DMS79 treated with DMSO at 0.1 percent for 48 hours (cell line): ENCODE results near the gene TRIM67.
"Not testable (repeated sequence)": the region's sequence is repeated elsewhere in the genome, so short reads cannot be mapped to it uniquely, and the experiment has no call there.

ENCODE experiments used
- DNase-seq: peaks from one replicate; lab custom pipeline; 2025; lab: John Stamatoyannopoulos, UW

The TRIM67 gene

DNA sequence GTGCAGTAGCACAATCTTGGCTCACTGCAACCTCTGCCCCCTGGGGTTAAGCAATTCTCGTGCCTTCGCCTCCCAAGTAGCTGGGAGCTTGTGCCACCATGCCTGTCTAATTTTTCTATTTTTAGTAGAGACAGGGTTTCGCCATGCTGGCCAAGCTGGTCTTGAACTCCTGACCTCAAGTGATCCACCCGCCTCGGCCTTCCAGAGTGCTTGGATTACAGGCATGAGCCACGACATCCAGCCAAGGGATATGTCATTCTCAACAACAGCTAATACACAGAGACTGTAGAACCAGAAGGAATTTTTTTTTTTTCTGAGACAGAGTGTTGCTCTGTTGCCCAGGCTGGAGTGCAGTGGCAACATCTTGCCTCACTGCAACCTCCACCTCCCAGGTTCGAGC lies 3.7 kb upstream of the TRIM67 start:
- not testable (repeated sequence) for DNase-seq

DNA sequence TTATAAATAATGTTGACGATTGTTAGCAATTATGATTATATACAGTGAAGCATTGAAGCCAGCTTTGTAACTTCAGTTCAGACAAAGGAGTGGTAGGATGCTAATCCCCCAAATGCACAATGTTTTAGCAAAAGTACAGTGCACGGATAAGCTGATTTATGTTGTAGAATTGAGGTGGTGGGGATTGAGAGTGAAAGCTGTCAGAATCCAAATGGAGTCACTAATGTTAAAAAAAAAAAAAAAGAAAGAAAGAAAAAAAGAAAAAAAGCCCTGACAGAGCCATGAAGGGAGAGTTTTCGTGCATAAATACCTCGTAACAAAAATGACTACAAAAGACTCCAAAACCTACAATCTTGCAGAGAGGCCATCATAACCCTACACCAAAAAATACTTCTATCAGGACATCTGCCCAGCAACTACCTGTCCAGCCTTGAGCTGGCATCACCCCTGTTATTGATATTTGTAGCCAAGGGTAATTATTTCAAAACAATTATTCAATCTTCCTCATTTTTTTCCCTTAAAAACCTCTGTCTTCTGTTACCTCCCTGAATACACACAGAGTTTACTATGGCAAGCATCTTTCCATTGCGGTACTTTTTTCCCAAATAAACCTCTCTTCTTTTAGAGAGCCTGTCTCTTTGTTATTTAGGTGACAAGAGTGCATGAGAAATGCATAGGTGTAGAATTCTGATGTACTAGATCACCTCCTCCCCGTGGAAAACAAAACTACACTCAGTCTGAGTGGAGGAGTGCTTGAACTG lies 2.5 kb upstream of the TRIM67 start:
- no peak for DNase-seq

DNA sequence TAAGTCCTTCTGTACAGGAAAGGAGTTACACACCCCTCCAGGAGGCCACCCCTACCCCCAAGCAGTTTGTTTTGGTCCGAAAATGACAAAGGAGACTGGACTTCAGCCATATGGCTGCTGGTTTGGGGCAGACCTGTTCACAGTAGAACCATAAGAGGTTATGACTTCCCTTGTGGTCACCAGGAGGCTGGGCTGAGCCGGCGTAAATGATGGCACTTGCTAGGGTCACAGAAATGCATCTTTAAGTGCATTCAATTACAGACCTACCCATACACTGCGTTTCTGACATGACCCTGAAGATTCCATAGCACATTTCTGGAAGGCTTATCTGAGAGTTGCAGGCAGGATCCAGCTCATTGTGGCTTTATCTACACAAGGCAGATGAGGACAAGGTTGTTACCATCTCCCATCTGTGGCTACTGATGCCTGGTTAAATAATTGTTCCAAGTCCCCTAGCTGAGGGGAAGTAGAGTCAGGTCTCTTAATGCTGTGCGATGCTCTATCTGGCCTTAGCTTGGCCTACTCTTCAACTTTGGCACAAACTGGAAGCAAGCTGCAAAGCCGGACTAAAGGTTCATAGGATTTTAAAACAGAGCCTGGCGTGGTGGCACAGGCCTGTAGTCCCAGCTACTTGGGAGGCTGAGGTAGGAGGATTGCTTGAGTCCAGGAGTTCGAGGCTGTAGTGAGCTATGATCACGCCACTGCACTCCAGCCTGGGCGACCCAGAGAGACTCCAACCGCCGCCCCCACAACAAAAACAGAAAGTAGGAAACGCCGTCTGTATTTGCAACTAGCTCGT lies 1.7 kb upstream of the TRIM67 start:
- no peak for DNase-seq

DNA sequence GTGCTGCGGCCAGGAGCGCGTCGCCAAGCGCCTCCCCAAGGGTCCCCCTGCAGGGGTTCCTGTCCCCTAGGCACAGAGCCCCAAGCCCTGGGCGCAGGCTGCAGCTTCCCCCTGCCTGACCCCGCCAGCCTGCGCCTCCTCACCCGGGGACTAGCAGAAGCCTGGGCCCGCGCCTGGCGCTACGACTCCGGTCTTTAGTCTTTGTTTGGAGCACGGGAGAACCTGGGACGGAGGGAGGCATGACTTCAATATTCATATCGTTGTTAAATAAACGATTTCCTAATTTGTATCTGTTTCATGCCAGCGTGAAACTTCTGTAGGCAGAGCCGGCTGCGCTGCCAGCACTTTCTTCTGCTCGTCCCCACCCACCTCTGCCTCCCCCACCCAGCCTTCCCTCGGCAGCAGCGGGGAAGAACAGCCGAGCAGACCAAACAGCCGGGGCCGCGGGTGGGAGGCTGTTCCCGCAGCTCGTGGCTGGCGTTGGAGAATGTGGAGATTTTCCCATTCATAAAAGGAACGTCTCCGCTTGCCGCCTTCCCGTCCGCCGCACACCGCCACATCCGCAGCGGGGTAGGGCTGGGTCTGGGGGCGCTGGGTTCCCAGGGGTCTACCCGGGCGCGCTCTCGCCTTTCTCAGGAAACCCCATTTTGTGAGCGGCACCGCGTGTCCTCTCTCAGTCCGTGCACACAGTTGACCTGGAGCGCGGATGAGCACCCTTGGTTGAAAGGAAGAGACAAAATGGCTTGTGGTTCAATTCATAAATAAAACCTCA lies 777 bp upstream of the TRIM67 start:
- DNase-seq = no peak

DNA sequence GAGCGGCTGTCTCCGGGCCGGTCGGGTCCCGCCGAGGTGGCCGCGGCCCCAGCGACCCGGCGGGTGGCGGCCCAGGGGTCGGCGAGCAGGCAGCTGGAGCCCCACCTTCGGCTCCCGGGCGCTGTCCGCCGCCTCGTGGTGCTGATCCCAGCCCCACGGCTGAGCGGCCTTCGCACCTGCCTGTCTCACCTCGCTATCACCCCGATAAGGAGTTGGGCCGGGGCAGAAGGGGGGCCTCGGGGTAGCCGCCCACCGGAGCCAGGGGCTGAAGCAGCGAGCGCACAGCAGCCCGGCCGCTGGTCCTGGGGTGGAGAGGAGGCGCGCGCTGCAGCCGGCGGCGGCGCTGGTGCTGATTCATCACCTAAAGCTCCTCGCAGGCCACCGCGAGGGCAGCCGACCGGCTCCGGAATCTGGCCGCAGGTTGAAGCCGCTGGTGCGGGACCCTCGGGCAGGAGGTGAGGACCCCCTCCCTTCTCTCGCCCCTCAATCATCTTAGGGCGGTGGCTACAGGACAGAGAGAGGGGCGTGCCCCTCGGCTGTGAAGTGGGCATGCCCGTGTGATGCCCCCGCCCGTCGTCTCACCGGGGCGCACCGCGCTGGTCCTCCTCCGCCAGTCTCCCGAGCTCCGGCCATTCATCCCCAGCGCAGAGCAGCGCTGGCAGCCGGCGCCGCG lies 575 bp downstream of the TRIM67 start:
- DNase-seq = peak; percentile 44

DNA sequence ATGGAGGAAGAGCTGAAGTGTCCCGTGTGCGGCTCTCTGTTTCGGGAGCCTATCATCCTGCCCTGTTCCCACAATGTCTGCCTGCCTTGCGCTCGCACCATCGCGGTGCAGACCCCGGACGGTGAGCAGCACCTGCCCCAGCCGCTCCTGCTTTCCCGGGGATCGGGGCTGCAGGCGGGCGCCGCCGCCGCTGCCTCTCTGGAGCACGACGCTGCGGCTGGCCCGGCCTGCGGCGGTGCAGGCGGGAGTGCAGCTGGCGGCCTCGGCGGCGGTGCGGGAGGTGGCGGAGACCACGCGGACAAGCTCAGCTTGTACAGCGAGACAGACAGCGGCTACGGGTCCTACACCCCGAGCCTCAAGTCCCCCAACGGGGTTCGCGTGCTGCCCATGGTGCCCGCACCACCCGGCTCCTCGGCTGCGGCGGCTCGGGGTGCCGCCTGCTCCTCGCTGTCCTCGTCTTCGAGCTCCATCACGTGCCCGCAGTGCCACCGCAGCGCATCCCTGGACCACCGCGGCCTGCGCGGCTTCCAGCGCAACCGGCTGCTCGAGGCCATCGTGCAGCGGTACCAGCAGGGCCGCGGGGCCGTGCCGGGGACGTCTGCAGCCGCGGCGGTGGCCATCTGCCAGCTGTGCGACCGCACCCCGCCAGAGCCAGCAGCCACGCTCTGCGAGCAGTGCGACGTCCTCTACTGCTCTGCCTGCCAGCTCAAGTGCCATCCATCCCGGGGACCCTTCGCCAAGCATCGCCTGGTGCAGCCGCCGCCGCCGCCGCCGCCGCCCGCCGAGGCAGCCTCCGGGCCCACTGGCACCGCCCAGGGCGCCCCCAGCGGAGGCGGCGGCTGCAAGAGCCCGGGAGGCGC lies 1.3 kb downstream of the TRIM67 start:
- DNase-seq = peak; percentile 55

DNA sequence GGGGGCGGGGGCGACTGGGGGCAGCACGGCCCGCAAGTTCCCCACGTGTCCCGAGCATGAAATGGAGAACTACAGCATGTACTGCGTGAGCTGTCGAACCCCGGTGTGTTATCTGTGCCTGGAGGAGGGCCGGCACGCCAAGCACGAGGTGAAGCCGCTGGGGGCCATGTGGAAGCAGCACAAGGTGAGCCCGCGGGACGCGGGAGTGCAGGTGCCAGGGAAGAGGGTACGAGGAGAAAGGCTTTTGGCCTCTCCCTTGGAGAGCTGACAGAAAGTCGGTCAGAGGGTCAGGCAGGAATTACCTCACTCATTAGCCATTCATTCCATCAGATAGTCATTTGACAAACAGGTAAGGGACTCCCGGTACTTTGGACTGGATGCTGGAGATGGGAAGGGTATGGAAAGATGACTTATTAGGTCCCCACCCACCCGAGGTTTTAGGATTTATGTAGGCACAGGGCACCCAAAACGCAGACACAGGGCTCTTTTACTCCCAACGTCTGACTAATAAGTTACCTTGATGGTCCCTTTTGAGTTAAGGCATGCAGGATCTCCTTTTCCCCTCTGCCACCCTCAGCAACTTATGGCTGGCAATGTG lies 2.1 kb downstream of the TRIM67 start:
- no peak for DNase-seq

DNA sequence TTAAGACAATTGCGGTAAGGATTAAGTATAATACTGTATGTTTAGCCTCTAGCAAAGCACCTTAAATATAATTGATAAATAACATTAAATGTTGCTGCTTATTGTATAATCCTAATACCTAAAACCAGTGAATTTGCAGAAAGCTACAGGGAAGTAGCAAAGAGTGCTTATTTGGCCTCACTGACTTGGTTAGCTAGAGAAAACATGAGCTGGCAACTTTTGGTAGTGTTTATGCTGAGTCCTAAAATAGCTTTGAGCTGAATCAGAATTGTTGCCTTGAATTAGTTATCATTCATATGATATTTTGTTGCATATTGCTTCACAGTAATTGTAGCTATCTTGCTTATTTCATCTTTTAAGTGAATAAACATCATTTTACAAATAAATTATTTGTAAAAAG lies 3.5 kb downstream of the TRIM67 start:
- no peak for DNase-seq

DNA sequence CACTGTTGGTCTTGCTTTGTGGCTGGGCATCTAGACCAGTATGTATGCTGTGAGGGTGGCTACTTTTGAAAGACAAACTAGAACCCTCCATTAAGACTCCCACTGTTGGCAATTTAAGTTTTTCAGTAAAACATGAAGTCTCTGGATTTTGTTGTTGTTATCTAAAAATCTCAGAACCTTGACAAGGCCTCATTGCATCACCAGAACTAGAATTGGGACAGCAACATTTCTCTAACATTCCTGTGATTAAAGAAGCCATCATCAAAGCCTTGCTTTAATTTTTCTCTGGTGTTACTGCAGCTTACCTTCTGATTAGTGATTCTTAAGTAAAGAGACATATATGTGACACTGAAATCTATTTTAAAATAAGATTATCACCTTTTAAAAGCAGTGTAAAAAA lies 4.5 kb downstream of the TRIM67 start:
- DNase-seq = no peak

DNA sequence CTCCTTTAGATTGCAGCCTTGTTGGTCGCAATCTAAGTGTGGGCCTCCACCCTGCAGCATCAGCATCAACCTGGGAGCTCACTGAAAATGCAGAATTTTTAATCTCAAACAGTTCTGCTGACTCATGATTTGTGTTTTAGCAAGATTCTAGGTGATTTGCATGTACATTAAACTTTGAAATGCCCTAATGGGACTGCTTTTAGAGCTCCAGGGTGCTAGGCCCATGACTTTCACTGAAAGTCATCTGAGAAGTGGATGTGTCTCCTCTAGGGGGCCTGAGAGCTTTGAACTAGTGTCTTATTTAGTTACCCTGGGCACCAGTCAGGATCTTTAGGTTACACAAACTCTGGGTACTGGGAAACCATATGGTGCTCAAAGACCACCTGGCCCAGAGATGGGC lies 9.0 kb downstream of the TRIM67 start:
- no peak for DNase-seq

DNA sequence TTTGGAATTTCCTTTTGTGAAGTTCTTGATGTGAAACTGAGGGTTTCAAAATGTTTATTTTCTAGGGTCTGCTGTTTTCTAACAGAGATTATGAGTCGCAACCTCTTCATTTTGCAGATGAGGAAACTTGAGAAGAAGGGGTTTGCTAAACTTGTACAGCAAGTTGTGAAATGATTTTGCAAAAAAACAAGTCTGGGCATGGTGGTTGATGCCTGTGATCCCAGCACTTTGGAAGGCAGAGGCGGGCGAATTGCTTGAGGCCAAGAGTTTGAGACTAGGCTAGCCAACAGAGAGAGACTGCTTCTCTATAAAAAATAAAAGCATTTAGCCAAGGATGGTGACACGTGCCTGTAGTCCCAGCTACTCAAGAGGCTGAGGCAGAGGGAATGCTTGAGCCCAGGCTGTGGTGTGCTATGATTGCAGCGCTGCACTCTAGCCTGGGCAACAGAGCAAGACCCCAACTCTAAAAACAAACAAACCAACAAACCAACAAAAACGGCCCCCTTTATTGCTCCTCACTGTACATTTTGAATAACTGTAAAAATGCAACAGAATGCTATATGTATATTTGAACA lies 9.9 kb downstream of the TRIM67 start:
- peak; percentile 45 for DNase-seq

DNA sequence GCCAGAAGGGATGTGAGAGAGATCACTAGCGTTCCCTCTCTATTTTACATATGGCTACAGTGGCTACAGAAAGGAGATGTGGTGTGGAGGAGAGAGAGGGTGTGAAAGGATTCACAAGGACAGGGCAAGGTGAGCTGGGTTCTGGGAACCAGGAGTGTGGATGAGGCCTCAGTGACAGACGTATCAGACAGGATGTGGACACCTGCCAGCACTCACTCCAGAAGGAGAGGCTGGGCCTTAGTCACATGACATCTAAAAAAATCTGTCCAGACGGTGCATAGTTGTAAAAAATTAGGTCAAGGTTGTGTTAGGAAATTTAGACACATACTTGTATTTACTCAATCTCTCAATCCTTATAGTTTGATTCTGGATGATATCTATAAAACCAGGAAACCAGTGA lies 10.6 kb downstream of the TRIM67 start:
- DNase-seq = no peak

DNA sequence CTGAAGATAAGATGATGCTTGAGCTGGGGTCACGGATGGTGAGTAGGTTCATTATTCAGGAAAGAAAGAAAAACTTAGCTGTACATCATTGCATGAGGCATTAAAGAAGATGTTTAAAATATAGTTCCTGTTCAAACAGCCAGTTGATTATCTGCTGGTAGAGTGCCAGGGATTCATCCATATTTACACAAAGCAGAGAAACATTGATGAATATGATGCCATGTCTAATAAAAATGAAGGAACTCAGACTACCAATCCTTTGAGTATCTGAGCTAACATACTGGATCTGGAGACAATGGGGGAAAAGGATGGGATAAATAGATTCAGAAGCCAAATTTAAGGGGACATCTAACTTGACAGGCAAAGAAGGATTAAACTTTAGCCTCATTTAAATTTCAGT lies 14.6 kb downstream of the TRIM67 start:
- DNase-seq = no peak

DNA sequence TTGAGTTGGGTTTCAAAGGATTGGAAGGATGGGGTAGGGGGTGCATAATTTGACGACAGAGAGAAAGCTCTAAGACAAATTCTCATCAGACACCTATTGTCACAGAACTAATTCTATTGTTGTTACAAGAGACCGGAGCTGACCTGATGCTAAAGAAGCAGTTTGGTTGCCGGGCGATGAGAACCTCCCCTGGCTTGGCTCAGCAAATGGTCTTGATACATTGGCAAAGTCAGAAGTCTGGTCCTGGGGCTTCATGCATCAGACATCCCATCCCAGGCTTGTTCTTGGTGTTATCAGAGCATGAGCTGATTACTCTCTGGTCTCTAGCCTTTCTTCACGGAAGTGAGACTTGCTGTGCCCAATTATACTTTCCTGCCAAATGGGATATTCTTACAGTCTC lies 15.4 kb downstream of the TRIM67 start:
- DNase-seq = no peak

DNA sequence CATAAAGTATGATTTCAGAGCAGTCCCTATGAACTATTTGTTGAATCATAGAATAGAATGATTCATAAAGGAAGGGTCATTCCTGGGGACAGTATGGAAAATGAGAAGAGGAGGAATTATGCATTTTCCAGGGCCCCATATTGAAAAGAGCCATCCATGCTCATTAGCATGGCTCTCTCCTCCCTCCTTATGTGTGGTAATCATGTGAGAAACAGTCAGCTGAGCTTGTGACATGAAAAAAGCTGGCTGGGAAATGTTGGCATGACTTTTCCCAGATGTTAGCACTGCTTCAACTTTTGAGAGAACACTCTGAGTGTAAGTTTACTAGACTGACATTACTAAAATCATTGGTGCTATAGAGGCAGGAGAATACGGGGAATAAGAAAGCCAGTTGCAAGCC lies 16.1 kb downstream of the TRIM67 start:
- DNase-seq = no peak

DNA sequence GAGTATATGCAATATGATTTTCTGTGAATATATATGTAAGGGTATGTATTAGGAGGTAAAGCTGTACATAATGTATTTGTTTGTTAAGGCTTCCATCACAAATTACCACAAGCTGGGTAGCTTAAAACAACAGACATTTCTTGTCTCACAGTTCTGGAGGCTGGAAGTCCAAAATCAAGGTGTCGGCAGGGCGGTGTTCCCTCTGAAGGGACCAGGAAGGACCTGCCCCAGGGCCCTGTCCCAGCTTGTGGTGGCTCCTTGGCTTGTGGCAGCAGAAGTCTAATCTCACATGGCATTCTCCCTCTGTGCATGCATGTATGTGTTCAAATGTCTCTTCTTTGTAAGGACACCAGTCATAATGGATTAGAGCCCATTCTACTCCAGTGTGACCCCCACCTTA lies 17.1 kb downstream of the TRIM67 start:
- DNase-seq = no peak

DNA sequence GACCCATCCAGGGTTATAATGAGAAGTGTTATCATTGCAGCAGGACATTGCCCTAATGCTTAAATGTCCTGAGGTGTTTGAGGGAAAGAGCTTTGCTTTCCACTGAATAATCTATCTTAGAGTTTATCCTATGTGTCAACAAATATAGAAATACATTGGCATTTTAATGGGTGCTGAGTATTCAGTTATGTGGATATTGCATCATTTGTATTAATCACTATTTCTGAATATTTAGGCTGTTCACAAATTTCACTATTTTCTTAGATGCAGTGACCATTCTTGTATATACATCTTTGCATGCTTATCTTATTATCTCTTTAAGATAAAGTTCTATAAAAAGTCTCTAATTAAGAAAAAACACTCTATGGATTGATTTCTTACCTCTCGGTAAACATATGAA lies 18.2 kb downstream of the TRIM67 start:
- no peak for DNase-seq

DNA sequence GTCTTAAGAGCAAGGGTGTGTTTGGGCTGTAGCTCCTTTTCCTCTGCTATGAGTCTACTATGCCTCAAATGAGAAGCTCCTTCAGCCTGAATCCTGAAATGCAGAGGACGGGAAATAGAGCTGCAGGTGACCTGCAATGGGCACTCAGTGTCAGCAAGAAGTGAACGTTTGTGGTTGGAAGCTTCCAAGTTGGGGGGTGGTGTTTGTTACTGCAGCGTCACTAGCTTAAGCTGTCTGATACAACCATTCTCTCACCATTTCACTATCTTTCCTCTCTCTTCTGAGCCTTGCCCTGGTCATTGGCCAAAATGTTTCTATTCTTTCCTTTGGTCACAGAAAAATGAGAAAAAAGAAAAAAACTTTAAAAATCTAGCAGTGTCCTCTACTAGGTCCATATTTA lies 19.4 kb downstream of the TRIM67 start:
- no peak for DNase-seq

DNA sequence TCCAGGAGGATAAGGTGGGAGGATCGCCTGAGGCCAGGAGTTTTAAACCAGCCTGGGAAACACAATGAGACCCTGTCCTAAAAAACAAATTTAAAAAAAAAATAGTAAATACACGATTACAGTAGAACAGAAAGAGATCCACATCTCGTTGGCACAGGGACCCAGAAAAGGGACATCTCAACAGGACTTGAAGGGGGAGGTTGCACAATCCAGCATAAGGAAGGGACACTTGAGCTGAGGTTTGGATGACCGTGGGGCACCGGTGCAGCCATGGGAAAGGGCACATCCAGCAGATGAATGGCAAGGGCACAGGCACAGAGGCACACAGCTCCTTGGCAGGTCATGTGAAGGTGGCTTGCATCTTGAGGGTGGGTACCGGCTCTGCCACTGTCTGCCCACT lies 20.5 kb downstream of the TRIM67 start:
- no peak for DNase-seq
